Endometrial microvascular endothelial cells (primary cell): ENCODE data around the gene AP3B1. TPM values are rescaled to one million over a fixed set of nuclear protein-coding genes. Genes with fewer than 3 reads are reported as not detected.

Experiments used
- in situ Hi-C: cut with HindIII; loops from 2 replicates; pipeline ENCODE4 v1.10.0; 2017; ENCODE audit warnings: low sequenced_read_pairs, low pct_unique_long_range_greater_than_20kb; ENCODE audit errors: inconsistent ontology term
- total RNA-seq: library from RNA; depleted of rRNA; stranded (reverse); fragments of >200 nt; gene quantifications from one replicate; pipeline ENCODE4 v1.2.3, GENCODE V29; 2015; ENCODE audit errors: inconsistent ontology term

AP3B1 gene
- total RNA-seq, 1 donor from 2014 or later, result 36.5 TPM

- in situ Hi-C loops, result no loop called here
Measured at GRCh38 chr5:77960863-77961396, 333.6 kb downstream of the AP3B1 start.

GRCh38 chr5:77960305-77960704 lies 334.2 kb downstream of the AP3B1 start:
- in situ Hi-C loops, result no loop called here

- in situ Hi-C loops, result no loop called here
Measured at GRCh38 chr5:77958642-77959330, 335.7 kb downstream of the AP3B1 start.

- in situ Hi-C loops, result no loop called here
Measured at GRCh38 chr5:77957931-77958521, 336.5 kb downstream of the AP3B1 start.

GRCh38 chr5:77957516-77957915 lies 337.0 kb downstream of the AP3B1 start:
- in situ Hi-C loops, result no loop called here

GRCh38 chr5:77957081-77957480 lies 337.4 kb downstream of the AP3B1 start:
- in situ Hi-C loops, result no loop called here

- in situ Hi-C loops, result no loop called here
Measured at GRCh38 chr5:77955577-77955976, 338.9 kb downstream of the AP3B1 start.

- in situ Hi-C loops, result no loop called here
Measured at GRCh38 chr5:77953374-77953773, 341.1 kb downstream of the AP3B1 start.

GRCh38 chr5:77952636-77953212 lies 341.8 kb downstream of the AP3B1 start:
- in situ Hi-C loops, result no loop called here

Other genes starting within 250 kb of the AP3B1 start
- 35.6 TPM for gene SCAMP1, start 65.9 kb upstream of the AP3B1 start, total RNA-seq